Mesothelial cell of epicardium (in vitro differentiated cells): ENCODE data around the gene NEUROD2. TPM values are rescaled to one million over a fixed set of nuclear protein-coding genes. Genes with fewer than 3 reads are reported as not detected.
A peak's percentile ranks its signal among the peaks of the same experiment; 100 is the strongest.

Experiments used
- DNase-seq, 2 experiments: peaks; one replicate each; pipeline ENCODE4 v3.0.0; 2021; ENCODE audit warnings: low spot score in 2 of 2; ENCODE audit not compliant: unreplicated experiment in 2 of 2
- H3K27ac Mint-ChIP-seq: 2 replicates; pipeline ENCODE4 v1.8.0; 2021; ENCODE audit warnings: mixed read lengths
- H3K27me3 Mint-ChIP-seq: 2 replicates; pipeline ENCODE4 v1.8.0; 2021; ENCODE audit warnings: low read depth, mixed read lengths
- H3K36me3 Mint-ChIP-seq: 2 replicates; pipeline ENCODE4 v1.8.0; 2021; ENCODE audit warnings: mixed read lengths
- H3K4me1 Mint-ChIP-seq: 2 replicates; pipeline ENCODE4 v1.8.0; 2021; ENCODE audit warnings: mixed read lengths
- H3K4me3 Mint-ChIP-seq: 2 replicates; pipeline ENCODE4 v1.8.0; 2021; ENCODE audit warnings: mild to moderate bottlenecking, moderate library complexity, mixed read lengths
- H3K9me3 Mint-ChIP-seq: 2 replicates; pipeline ENCODE4 v1.8.0; 2021; ENCODE audit warnings: mixed read lengths
- total RNA-seq: library from RNA; stranded (reverse); gene quantifications from 3 replicates; pipeline ENCODE4 v1.2.1, GENCODE V29; 2021
- TF ChIP-seq, protein P1 (sequence below): fragments of 200-600 bp; sonication (generic); IDR thresholded peaks from one replicate; pipeline ENCODE4 v1.5.0; 2021; ENCODE audit warnings: antibody characterized with exemption; ENCODE audit not compliant: unreplicated experiment

NEUROD2 gene
- total RNA-seq, 1 donor from 2014 or later = not detected

DNA sequence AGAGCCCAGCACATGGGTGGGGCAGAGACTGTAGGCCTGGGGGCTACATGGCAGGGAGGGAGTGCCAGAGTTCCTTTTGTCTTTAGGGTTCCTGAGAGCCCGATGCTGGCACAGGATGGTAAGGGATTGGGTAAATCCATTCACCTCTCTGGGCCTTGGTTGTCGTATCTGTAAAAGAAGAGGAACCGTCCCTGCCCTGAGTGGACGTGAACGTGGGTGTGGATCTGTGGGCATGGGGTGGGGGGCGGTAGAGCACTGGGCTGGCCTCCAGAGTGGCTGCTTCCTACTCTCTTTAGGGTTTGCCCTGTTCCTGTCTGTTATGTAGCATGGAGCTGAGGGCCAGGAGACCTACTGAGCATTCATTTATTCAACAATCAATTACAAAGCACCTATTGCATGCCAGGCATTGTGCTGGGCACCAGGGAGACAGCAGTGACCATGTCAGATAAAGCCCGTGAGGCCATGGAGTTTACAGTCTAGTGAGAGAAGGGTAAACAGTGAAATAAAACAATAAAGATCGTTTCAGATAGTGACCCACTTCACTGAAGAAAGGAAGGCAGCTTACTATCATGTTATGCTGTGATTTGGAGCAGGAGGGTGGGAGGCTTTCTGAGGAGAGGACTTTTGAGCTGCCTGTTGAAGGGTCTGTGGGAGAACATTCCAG, 44.3 kb upstream of the NEUROD2 start:
- no peaks in the 10 kb centered on the region for H3K9me3 Mint-ChIP-seq
- H3K27me3 Mint-ChIP-seq = no peaks in the 10 kb centered on the region
- H3K4me3 Mint-ChIP-seq = no peak overlapping the region
- TF ChIP-seq, protein P1, sequence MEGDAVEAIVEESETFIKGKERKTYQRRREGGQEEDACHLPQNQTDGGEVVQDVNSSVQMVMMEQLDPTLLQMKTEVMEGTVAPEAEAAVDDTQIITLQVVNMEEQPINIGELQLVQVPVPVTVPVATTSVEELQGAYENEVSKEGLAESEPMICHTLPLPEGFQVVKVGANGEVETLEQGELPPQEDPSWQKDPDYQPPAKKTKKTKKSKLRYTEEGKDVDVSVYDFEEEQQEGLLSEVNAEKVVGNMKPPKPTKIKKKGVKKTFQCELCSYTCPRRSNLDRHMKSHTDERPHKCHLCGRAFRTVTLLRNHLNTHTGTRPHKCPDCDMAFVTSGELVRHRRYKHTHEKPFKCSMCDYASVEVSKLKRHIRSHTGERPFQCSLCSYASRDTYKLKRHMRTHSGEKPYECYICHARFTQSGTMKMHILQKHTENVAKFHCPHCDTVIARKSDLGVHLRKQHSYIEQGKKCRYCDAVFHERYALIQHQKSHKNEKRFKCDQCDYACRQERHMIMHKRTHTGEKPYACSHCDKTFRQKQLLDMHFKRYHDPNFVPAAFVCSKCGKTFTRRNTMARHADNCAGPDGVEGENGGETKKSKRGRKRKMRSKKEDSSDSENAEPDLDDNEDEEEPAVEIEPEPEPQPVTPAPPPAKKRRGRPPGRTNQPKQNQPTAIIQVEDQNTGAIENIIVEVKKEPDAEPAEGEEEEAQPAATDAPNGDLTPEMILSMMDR = no peak
- H3K27ac Mint-ChIP-seq = peak overlapping the region; percentile 77
- peaks cover 7% of the 10 kb centered on the region for H3K36me3 Mint-ChIP-seq
- no peak for DNase-seq
- H3K4me1 Mint-ChIP-seq = peaks cover 18% of the 10 kb centered on the region

DNA sequence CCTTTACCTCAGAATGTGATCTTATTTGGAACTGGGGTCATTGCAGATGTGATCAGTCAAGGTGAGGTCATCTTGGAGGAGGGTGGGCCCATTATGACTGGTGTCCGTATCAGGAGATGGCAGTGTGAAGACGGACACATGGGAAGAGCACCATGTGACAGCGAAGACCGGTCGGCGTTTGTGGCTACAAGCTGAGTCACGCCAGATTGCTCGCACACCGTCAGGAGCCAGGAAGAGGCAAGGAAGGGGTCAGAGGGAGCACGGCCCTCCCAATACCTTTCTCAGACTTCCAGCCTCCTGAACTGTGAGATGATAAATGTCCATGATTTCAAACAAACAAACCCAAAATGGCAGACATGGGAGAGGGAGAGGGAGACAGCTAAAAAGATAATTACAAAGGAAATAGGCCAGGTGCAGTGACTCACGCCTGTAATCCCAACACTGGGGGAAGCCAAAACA, 42.4 kb upstream of the NEUROD2 start:
- no peak for DNase-seq
- Mint-ChIP-seq H3K4me3 (no peak overlapping the region), H3K27ac (no peak overlapping the region), H3K36me3 (peaks cover 2% of the 10 kb centered on the region), H3K27me3 (no peaks in the 10 kb centered on the region), H3K4me1 (peaks cover 19% of the 10 kb centered on the region), H3K9me3 (no peaks in the 10 kb centered on the region)
- TF ChIP-seq, protein P1 = no peak

DNA sequence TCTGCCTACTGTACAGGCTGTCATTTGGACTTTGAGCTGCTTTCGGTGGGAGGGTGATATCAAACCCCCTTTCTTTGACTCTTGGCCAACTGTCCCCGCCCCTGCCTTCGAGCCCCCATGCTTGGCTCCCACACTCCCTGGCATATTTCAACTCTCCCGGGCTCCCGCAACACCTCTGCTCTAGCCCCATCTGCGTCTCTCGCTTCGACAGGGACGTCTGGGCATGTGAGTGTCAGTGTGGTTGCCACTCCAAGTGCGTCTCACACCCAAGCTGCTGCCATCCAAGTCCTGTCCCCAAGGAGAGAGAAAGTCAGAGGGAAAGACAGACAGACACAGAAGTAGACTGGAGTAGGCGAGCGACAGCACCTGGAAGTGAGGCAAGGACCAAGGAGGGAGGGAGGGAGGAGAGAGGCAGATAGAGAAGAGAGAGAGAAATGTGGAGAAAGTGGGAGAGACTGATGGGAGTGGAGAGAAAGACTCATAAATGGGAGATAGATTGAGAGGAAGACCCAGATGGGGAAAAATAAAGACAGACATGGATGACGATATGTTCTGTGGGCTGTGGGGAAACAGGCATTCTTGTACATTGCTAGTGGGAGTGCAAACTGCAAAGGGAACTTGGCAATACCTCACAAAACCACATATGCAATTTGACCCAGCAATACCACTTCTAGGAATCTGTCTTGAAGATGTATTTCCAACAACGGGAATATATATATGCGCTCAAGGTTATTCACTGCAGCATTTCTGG, 41.1 kb upstream of the NEUROD2 start:
- DNase-seq = no peak
- Mint-ChIP-seq H3K36me3 (peaks cover 2% of the 10 kb centered on the region), H3K4me3 (no peak overlapping the region), H3K9me3 (no peaks in the 10 kb centered on the region), H3K27ac (peak overlapping the region; percentile 59), H3K27me3 (no peaks in the 10 kb centered on the region), H3K4me1 (peaks cover 25% of the 10 kb centered on the region)
- TF ChIP-seq, protein P1 = no peak

DNA sequence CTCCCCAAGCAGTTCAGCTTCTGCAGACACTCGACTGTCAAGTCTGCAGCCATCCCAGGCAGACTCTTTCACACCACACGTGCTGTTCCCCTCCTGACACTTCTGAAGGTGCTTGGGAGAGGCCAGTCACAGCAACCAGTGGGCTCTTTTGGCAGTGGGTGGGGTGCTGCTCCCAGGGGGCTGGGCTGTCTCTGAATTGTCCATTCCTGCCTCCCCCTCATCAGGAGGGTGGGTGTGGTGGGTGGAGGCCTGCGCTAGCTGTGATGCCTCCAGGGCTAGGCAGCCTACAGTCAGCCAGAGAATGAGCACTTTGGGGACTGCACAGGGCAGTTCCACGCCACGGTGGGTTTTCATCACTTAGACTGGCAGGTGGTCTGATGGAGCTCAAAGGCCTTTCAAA, 39.5 kb upstream of the NEUROD2 start:
- H3K27me3 Mint-ChIP-seq = no peaks in the 10 kb centered on the region
- H3K9me3 Mint-ChIP-seq = no peaks in the 10 kb centered on the region
- peaks cover 2% of the 10 kb centered on the region for H3K36me3 Mint-ChIP-seq
- H3K4me1 Mint-ChIP-seq = peaks cover 11% of the 10 kb centered on the region
- no peak for DNase-seq
- H3K4me3 Mint-ChIP-seq = no peak overlapping the region
- H3K27ac Mint-ChIP-seq = no peak overlapping the region
- TF ChIP-seq, protein P1 = no peak

DNA sequence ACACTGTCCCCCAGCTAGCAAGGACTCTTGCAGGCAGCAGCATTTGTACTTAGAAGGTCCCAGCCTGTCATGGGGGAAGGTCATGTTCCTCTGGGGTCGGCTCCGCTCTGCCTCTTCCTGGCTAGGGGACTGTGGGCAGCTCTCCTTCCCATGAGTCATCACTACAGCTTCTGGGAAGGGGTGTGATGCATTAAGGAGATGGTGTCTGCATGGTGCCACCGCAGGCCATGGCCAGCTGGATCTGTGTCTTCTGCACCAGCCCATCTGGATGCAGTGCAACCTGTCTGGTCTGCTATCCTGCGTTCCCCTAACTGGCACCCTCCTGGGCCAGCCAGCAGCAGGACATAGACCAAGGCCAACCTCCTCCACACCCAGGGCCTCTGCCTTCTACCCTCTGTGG, 35.6 kb upstream of the NEUROD2 start:
- Mint-ChIP-seq H3K4me1 (peaks cover 17% of the 10 kb centered on the region), H3K9me3 (no peaks in the 10 kb centered on the region), H3K4me3 (no peak overlapping the region), H3K27ac (no peak overlapping the region), H3K36me3 (no peaks in the 10 kb centered on the region), H3K27me3 (no peaks in the 10 kb centered on the region)
- no peak for DNase-seq
- TF ChIP-seq, protein P1 = no peak
